Fibroblast of villous mesenchyme (primary cell): Measurements from ENCODE around the gene CNR1. TPM values are rescaled to one million over a fixed set of nuclear protein-coding genes. Genes with fewer than 3 reads are reported as not detected.

Source experiments
- DNase-seq: peaks from one replicate; pipeline ENCODE4 v3.0.0-alpha.2; 2010; ENCODE audit warnings: low read depth
- H3K4me3 ChIP-seq: 2 replicates; pipeline ENCODE4 v1.5.1; 2011; ENCODE audit warnings: low read depth, mild to moderate bottlenecking, low read length
- CTCF ChIP-seq: IDR thresholded peaks from 2 replicates; pipeline ENCODE4 v1.5.1; 2012; ENCODE audit warnings: low read depth, mild to moderate bottlenecking, low read length; ENCODE audit not compliant: insufficient read depth
- total RNA-seq: library from RNA; depleted of rRNA; stranded (reverse); fragments of >200 nt; gene quantifications from 2 replicates; pipeline ENCODE4 v1.2.3, GENCODE V29; 2012

CNR1 gene
- total RNA-seq, 1 donor = not detected

- no peak for TF ChIP-seq CTCF
- DNase-seq = no peak
- no peak overlapping the region for H3K4me3 ChIP-seq
These were observed 13.5 kb upstream of the CNR1 start for GRCh38 chr6:88179692-88180091.

DNA sequence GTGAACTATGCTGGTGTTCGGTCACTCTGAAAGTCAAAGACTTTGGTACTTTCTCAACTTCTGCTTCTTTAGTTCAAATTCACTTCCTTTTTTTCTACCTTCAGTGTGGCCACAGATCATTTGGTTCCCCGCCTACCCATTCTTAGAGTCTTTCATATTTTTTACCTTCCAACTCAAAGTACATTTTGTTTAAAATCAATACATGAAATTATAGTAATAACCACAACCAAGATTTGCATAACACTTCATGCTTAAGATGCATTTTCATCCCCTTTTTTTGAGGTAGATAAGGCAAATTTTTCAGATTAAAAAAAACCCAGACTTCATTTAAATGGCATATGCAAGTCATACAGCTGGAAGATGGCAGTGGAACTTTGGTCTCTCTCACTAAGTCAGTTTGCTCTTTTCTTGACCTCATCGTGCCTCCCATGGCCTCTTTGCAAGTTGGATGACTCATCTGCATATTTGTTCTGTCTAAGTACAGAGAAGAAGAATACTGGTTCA lies 11.9 kb upstream of the CNR1 start:
- no peak for TF ChIP-seq CTCF
- H3K4me3 ChIP-seq = no peak overlapping the region
- peak; percentile 27 for DNase-seq

GRCh38 chr6:88174906-88175305 lies 8.8 kb upstream of the CNR1 start:
- TF ChIP-seq CTCF = no peak

DNA sequence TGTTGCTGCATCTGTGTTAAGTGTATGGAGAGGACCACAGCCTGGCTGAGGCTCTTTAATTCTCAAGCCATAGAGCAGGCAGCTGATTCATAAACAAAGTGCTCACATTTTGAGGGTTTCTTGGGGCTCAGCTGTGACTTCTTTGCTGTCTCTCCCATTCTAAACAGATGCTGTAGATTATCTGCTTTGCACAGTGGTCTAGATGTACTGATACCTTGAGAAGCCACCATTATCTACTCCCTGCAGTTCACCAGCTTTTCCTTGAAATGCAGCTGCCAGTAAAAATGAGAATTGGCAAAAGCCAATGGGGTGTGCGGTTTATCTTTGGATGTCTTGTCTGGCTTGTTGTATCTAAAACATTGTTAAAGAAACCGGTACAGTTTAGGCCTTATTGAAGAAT lies 5.2 kb upstream of the CNR1 start:
- no peak overlapping the region for H3K4me3 ChIP-seq
- DNase-seq = no peak
- TF ChIP-seq CTCF = no peak

More at GRCh38 chr6:88174906-88175305, 8.8 kb upstream of the CNR1 start:
- no peak for DNase-seq
- no peak overlapping the region for H3K4me3 ChIP-seq

GRCh38 chr6:88168362-88168761 lies 2.2 kb upstream of the CNR1 start:
- no peak overlapping the region for H3K4me3 ChIP-seq

DNA sequence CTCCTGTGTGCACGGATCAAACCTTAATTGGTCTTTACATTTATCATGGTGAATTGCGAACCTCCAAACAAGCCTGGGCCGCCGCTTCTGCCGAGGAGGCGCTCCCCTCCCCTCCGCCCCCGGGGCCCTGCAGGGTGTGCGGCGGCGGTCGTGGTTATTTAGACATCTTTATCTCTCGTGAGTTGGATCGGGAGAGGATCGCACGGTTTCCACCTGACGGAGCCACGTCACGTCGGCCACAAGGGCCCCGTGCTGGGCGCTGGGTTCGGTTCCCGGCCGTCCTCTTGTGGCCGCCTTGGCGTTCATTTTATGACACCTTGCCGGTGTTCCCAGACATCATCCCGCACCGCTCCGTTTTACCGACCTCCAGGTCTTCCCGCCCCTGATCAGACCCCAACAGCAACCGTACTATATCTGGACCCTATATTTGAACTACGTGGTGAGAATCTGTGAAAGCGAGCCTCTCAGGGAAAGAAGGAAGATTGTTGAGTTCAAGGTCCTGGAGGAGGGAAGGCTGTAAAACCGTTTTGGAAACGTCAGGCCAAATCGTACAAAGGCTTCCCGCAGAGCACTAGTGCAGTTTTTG lies 1.3 kb upstream of the CNR1 start:
- DNase-seq = no peak
- TF ChIP-seq CTCF = no peak

More at GRCh38 chr6:88168362-88168761, 2.2 kb upstream of the CNR1 start:
- DNase-seq = no peak
- TF ChIP-seq CTCF = no peak

More for the DNA sequence above, 1.3 kb upstream of the CNR1 start:
- H3K4me3 ChIP-seq = no peak overlapping the region
